H1 (cell line): ENCODE data around the gene KRT35. TPM values are rescaled to one million over a fixed set of nuclear protein-coding genes. Genes with fewer than 3 reads are reported as not detected.

ENCODE experiments used
- ATF2 ChIP-seq: IDR thresholded peaks from 2 replicates; pipeline ENCODE4 v1.6.1; 2012; ENCODE audit warnings: low read length, inconsistent platforms
- CBX8 ChIP-seq: fragments of 300-800, 300-1000 bp; sonication (generic); IDR thresholded peaks from 2 replicates; pipeline ENCODE4 v1.7.1; 2016; ENCODE audit warnings: low read depth, low read length, borderline replicate concordance
- CHD1 ChIP-seq: IDR thresholded peaks from 2 replicates; pipeline ENCODE4 v1.6.1; 2012; ENCODE audit warnings: low read depth, low read length, improper control_type of control experiment
- CTCF ChIP-seq, 3 experiments: IDR thresholded peaks; 1 replicate in 2 of 3; 2 replicates in 1 of 3; pipeline versions ENCODE4 v1.5.1 to v1.6.1; 2011; ENCODE audit warnings: low read length in 3 of 3, mild to moderate bottlenecking in 3 of 3, inconsistent platforms in 2 of 3, low read depth in 1 of 3, moderate library complexity in 1 of 3; ENCODE audit not compliant: insufficient read depth in 1 of 3; ENCODE audit errors: control extremely low read depth in 1 of 3
- EGR1 ChIP-seq: IDR thresholded peaks from 2 replicates; pipeline ENCODE4 v1.6.1; 2011; ENCODE audit warnings: low read depth, low read length, borderline replicate concordance
- polyA plus RNA-seq, 7 experiments: library from polyadenylated mRNA; depleted of rRNA in 3 of 7; stranded (reverse) in 5 of 7; unstranded in 2 of 7; fragments of >200 nt in 5 of 7; fragments of 200-250 nt in 2 of 7; gene quantifications; 1 replicate in 5 of 7; 2 replicates in 1 of 7; 4 replicates in 1 of 7; pipeline versions ENCODE4 v1.2.1 to v1.2.3, GENCODE V29; 2011 to 2013; ENCODE audit warnings: missing spikeins in 2 of 7, mixed read lengths in 2 of 7
- total RNA-seq: library from RNA; stranded (reverse); fragmentation: NEBNext Ultra II Directional; extraction: Animal tissue kit (Norgen Biotek cat#: 25700); gene quantifications from 2 replicates; pipeline ENCODE4 v1.2.1, GENCODE V29; 2021

Gene KRT35
- total and polyA plus RNA-seq, 2 of the 8 experiments (the other 6 are each of a cell fraction or from before 2014, with no cell fraction given), result not detected

GRCh38 chr17:41464173-41464572 lies 16.8 kb downstream of the KRT35 start (continued):
- TF ChIP-seq ATF2 (no peak), EGR1 (no peak), CTCF (IDR thresholded peaks at IDR 0.05; ENCODE audit: control extremely low read depth in 1 of 3, insufficient read depth in 1 of 3, low read depth in 1 of 3, low read length in 3 of 3) (no peak), CBX8 (no peak), CHD1 (no peak)
